NCI-H345 treated with DMSO at 0.1 percent for 48 hours (cell line): ENCODE measurements around the gene SUFU.

Experiments used
- DNase-seq: peaks from one replicate; lab custom pipeline; 2025; ENCODE audit not compliant: unreplicated experiment; lab: John Stamatoyannopoulos, UW

Gene SUFU

DNA sequence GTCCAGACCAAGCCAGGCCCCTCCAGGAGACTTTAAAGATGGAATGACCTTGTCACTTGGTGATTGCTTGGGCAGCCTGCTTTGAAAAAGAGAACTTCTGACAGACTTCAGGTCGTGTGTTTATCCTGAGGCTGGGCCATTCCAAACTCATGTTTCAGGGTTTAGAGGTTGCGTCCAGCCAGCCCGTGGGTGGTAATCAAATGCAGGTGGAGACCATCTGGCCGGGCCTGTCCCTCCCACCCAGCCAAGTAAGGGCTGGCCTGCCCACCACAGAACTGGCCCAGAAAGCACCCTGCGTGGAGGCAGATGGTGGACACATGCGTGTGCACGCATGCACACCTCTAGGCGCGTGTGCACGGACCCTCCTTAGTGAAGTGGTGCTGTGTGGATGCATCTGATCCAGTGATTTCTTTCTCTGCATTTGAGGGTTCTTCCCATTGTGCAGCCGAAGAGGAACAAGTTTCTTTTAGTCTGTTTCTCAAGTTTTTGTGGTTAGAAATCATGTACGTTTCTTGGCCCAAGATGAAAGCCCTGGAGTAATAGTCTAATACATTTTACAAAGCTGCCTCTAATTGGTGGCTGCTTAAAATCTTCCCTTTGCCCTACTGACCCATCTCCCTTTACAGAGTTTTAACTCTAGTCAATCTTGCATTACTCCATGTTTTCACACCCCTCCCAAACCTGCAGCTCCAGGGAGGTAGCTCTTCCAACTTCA is 43.0 kb downstream of the SUFU start:
- DNase-seq, result no peak

GRCh38 chr10:102549549-102549948 is 45.8 kb downstream of the SUFU start:
- no peak for DNase-seq

GRCh38 chr10:102550636-102551210 is 47.0 kb downstream of the SUFU start:
- DNase-seq, result no peak

- DNase-seq, result no peak
These were observed 48.8 kb downstream of the SUFU start for GRCh38 chr10:102552533-102552932.

GRCh38 chr10:102553771-102554170 is 50.0 kb downstream of the SUFU start:
- no peak for DNase-seq

DNA sequence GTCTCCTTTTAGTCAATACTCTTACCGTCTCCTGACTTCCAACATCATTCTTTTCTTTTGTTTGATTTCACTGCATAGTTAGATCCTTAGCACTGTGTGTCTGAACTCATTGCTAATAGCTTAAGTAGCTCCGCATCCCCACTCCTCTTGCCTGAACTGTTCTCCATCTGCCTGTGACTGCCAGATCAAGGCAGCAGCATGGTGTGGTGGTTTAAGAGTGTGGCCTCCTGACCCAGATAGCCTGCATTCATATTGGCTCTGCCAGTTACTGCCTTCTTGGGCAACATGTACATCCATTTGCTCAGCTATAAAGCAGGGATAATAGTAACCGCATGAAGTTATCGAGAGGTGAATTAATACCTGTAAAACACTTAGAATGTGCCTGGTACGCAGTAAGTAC is 50.8 kb downstream of the SUFU start:
- DNase-seq, result no peak

GRCh38 chr10:102555781-102556328 is 52.1 kb downstream of the SUFU start:
- no peak for DNase-seq

GRCh38 chr10:102557569-102557968 is 53.8 kb downstream of the SUFU start:
- DNase-seq, result no peak

DNA sequence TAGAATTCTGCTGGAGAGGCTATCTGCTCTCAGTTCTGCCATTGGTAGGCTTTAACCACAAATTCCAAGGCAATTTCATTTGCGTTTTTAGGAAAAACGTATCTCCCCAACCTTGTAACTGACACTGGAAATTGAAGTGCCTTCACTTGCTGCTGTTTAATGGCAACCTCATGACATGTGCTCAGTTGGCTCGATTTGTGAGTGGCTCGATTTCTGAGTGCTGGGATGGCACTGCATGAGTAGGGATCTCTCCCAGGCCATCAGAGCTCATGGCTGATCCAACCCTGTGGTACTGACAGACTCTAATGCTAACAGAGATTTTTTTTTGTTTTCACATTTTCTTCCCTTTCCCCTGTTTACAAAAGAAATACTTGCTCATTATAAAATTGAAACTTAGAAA is 56.0 kb downstream of the SUFU start:
- no peak for DNase-seq

DNA sequence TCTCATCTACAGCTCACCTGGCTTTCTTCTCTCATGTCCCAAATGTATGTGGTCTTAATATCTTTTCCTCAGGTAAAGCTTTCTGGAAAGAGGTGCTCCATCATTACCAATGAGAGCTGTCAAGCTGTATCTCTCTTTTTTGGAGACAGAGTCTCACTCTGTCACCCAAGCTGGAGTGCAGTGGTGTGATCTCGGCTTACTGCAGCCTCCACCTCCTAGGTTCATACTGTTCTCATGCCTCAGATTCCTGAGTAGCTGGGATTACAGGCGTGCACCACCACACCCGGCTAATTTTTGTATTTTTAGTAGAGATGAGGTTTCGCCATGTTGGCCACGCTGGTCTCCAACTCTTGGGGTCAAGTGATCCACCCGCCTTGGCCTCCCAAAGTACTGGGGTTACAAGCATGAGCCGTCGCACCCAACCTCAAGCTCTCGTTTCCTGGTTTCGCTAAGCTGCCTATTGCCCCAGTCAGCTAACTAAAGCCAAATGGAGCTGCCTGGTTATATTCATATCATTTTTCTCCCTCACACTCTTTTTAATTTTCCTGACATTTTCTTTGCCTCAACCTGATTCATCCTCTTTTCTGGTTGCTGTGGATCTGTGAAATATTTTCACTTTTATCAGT is 60.5 kb downstream of the SUFU start:
- DNase-seq, result no peak

GRCh38 chr10:102565793-102566192 is 62.0 kb downstream of the SUFU start:
- no peak for DNase-seq

- no peak for DNase-seq
These were observed 75.0 kb downstream of the SUFU start for GRCh38 chr10:102578782-102579181.

DNA sequence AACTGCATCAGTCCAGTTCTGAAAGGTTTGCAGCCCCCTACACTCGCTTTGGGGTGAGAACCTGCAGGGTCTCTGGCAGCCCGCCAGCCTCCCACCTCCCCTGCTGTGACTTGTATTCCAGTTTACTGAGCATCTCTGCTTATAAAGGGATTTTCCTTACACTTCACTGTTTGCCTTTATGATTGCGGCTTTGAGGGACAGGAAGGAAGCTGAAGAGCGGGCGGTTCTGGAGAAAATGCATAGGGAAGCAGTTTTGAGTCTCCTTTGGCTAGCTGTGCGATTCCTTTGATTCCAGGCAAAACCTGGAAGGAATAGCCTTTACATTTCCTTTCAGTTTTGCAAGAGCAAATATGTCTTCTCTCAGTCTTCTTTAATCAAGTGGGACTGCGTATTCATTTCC is 75.6 kb downstream of the SUFU start:
- no peak for DNase-seq

DNA sequence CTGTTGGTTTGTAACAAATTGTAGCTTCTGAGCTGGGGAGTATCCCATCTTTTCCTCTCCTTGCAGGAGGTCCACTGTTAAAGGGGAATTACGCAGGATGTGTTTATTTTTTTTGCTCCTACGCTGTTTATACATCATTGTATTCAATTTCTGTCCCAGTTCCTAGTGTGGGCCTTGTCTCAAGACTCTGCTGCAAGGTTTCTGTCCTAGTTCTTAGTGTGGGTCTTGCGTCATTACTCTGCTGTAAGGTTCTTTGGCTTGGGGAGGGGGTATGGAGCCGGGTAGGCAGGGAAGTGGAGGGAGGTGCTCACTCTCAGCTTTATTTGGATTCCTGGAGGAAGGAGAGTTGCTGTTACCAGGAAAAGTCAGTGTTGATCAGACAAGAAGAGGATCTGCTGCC is 76.5 kb downstream of the SUFU start:
- no peak for DNase-seq

DNA sequence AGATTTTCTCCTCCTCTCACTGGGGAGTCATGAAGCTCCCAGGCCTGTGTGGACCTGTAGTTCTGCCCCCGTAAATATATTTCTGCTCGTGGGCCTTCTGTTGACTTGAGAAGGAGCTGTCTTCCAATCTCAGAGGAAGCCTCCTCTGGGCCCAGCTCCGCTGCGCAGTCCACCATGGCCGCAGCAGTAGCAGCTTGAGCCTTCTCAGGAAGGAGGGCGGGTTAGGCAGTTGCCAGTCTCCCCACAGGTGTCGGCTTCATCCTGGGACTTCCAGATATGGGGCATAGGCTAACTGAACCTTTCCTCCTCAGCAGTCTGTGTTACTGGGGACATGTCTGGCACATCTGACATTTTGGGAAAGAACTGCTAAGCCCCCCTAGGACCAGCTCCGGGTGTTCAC is 77.6 kb downstream of the SUFU start:
- DNase-seq, result no peak

GRCh38 chr10:102581981-102582580 is 78.3 kb downstream of the SUFU start:
- DNase-seq, result no peak

DNA sequence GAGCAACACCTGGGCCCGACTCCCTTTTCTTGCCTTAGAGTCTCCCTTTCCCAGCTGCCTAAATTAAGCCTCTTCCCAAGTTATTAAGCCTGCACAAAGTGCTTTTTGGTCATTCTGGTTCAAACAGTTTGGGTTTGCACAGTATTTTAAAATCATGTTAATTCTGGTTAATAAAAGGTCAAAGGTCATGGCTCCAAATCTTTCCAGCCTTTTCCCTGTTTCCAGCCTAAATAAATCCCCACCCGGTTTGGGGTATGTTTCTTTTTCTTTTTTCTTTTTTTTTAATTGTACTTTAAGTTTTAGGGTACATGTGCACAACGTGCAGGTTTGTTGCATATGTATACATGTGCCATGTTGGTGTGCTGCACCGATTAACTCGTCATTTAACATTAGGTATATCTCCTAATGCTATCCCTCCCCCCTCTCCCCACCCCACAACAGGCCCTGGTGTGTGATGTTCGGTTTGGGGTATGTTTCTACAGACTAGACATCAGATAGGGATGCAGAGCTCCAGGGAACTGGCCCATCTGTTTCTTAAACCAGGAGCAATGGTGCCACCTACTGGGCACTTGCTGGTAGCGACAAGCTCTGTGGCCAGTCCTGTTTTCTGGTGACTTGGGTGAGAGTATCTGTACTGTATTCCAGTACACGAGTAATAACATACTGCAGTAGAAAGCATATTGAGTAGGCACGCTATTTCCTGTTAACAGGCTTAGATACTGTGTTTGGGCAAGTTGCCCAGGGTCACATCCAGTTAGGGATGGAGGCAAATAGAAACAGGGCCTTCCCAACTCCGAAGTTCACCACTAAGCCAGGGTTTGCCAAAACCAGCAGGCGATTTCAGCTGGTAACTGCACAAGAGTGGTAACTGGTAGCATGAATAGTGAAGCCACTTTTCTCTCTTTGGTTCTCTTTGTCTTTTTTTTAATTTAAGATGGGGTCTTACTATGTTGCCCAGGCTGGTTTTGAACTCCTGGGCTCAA is 80.0 kb downstream of the SUFU start:
- peak; percentile 47 for DNase-seq

GRCh38 chr10:102585026-102585425 is 81.3 kb downstream of the SUFU start:
- no peak for DNase-seq

- DNase-seq, result no peak
These were observed 83.1 kb downstream of the SUFU start for GRCh38 chr10:102586858-102587257.

DNA sequence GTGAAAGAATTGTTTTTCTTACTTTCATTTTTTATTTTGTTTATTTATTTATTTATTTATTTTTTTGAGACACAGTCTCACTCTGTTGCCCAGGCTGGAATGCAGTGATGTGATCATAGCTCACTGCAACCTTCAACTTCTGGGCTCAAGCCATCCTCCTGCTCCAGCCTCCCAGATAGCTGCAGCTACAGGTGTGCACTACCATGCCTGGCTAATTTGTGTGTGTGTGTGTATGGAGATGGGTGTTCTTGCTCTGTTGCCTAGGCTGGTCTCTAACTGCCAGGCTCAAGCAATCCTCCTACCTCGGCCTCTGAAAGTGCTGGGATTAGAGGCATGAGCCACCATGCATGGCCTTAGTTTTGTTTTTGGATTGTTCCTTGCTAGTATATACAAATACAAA is 85.1 kb downstream of the SUFU start:
- no peak for DNase-seq
